GM18909 (cell line): ENCODE results near the gene MOCS2.

Source experiments
- ATAC-seq: cut with Tn5 transposase; IDR thresholded peaks from one replicate; pipeline ENCODE4 v1.9.1; 2021; ENCODE audit warnings: mild to moderate bottlenecking; ENCODE audit not compliant: unreplicated experiment, poor library complexity

MOCS2 gene

GRCh38 chr5:53095931-53096525 lies 13.5 kb downstream of the MOCS2 start:
- ATAC-seq = peak; percentile 72

- no peak for ATAC-seq
These were observed 14.3 kb downstream of the MOCS2 start for GRCh38 chr5:53095217-53095616.

GRCh38 chr5:53092242-53092641 lies 17.3 kb downstream of the MOCS2 start:
- no peak for ATAC-seq

- no peak for ATAC-seq
These were observed 18.3 kb downstream of the MOCS2 start for GRCh38 chr5:53091289-53091688.

- no peak for ATAC-seq
These were observed 19.3 kb downstream of the MOCS2 start for GRCh38 chr5:53090229-53090628.

GRCh38 chr5:53089481-53089991 lies 20.0 kb downstream of the MOCS2 start:
- ATAC-seq = peak; percentile 92

- ATAC-seq = no peak
These were observed 21.9 kb downstream of the MOCS2 start for GRCh38 chr5:53087621-53088121.

GRCh38 chr5:53087171-53087570 lies 22.4 kb downstream of the MOCS2 start:
- no peak for ATAC-seq

GRCh38 chr5:53084546-53085255 lies 24.9 kb downstream of the MOCS2 start:
- ATAC-seq = no peak

- no peak for ATAC-seq
These were observed 25.6 kb downstream of the MOCS2 start for GRCh38 chr5:53083927-53084326.

GRCh38 chr5:53080271-53080670 lies 29.3 kb downstream of the MOCS2 start:
- ATAC-seq = no peak

- no peak for ATAC-seq
These were observed 33.5 kb downstream of the MOCS2 start for GRCh38 chr5:53076014-53076583.

- no peak for ATAC-seq
These were observed 36.2 kb downstream of the MOCS2 start for GRCh38 chr5:53073348-53073747.

- no peak for ATAC-seq
These were observed 37.8 kb downstream of the MOCS2 start for GRCh38 chr5:53071738-53072137.

GRCh38 chr5:53071298-53071697 lies 38.3 kb downstream of the MOCS2 start:
- no peak for ATAC-seq

GRCh38 chr5:53069626-53070025 lies 39.9 kb downstream of the MOCS2 start:
- ATAC-seq = no peak

- no peak for ATAC-seq
These were observed 41.2 kb downstream of the MOCS2 start for GRCh38 chr5:53068291-53068836.

GRCh38 chr5:53067641-53068040 lies 41.9 kb downstream of the MOCS2 start:
- ATAC-seq = no peak

- no peak for ATAC-seq
These were observed 43.5 kb downstream of the MOCS2 start for GRCh38 chr5:53066088-53066487.

- ATAC-seq = no peak
These were observed 45.8 kb downstream of the MOCS2 start for GRCh38 chr5:53063791-53064190.

GRCh38 chr5:53063176-53063575 lies 46.4 kb downstream of the MOCS2 start:
- no peak for ATAC-seq
